Skeletal muscle cell (primary cell): ENCODE data around the gene SF3B3.
"Not testable (repeated sequence)": the region's sequence is repeated elsewhere in the genome, so short reads cannot be mapped to it uniquely, and the experiment has no call there.

ENCODE experiments used
- DNase-seq: peaks from one replicate; pipeline ENCODE4 v3.0.0-alpha.2; 2010; ENCODE audit warnings: low read depth
- H3K4me3 ChIP-seq: 2 replicates; pipeline ENCODE4 v1.5.1; 2011; ENCODE audit warnings: low read depth, mild to moderate bottlenecking, control low read depth, low read length, moderate library complexity

The SF3B3 gene

GRCh38 chr16:70605283-70605657 lies 81.7 kb downstream of the SF3B3 start:
- H3K4me3 ChIP-seq, result no peak overlapping the region
- no peak for DNase-seq

GRCh38 chr16:70608521-70608920 lies 84.9 kb downstream of the SF3B3 start:
- no peak for DNase-seq
- no peak overlapping the region for H3K4me3 ChIP-seq

- DNase-seq, result no peak
- H3K4me3 ChIP-seq, result no peak overlapping the region
These were observed 86.9 kb downstream of the SF3B3 start for GRCh38 chr16:70610273-70611223.

GRCh38 chr16:70611224-70611598 lies 87.6 kb downstream of the SF3B3 start:
- no peak for DNase-seq
- no peak overlapping the region for H3K4me3 ChIP-seq

GRCh38 chr16:70611785-70612303 lies 88.2 kb downstream of the SF3B3 start:
- DNase-seq, result no peak
- H3K4me3 ChIP-seq, result no peak overlapping the region

GRCh38 chr16:70612931-70613330 lies 89.3 kb downstream of the SF3B3 start:
- no peak overlapping the region for H3K4me3 ChIP-seq

GRCh38 chr16:70614208-70614951 lies 90.8 kb downstream of the SF3B3 start:
- H3K4me3 ChIP-seq, result no peak overlapping the region
- DNase-seq, result no peak

More at GRCh38 chr16:70612931-70613330, 89.3 kb downstream of the SF3B3 start:
- no peak for DNase-seq

- H3K4me3 ChIP-seq, result no peak overlapping the region
- DNase-seq, result no peak
These were observed 92.3 kb downstream of the SF3B3 start for GRCh38 chr16:70615945-70616344.

- not testable (repeated sequence) for DNase-seq, H3K4me3 ChIP-seq
These were observed 98.2 kb downstream of the SF3B3 start for GRCh38 chr16:70621864-70622263.
